Measurements from ENCODE around the gene ARNT2.

GRCh38 chr15:80618685-80619400, 214.7 kb downstream of the ARNT2 start:
- peak; percentile 97 for TF ChIP-seq GATA2 (IDR thresholded peaks at IDR 0.05; ENCODE audit: low read depth, low read length)
- TF ChIP-seq GATA3 (IDR thresholded peaks at IDR 0.05; ENCODE audit: low read depth, low read length) = peak; percentile 87
